Adrenal gland (tissue), 12 donors: Measurements from ENCODE around the gene ATOSA. TPM values are rescaled to one million over a fixed set of nuclear protein-coding genes. Genes with fewer than 3 reads are reported as not detected.

ENCODE experiments used
- DNase-seq, 7 donors: peaks; one replicate each; pipeline ENCODE4 v3.0.0-alpha.2; 2019 to 2020
- H3K27ac ChIP-seq, 5 donors: fragments of 200-600 bp; sonication (generic) in 4 of 5; 1 replicate in 3 of 5; 2 replicates in 2 of 5; pipeline versions ENCODE4 v1.5.1 to v1.8.0; 2016 to 2020; ENCODE audit warnings: mild to moderate bottlenecking in 1 of 5
- H3K27me3 ChIP-seq: fragments of 200-600 bp; 2 replicates; pipeline ENCODE4 v1.8.0; 2021
- H3K36me3 ChIP-seq, 2 donors: fragments of 200-600 bp; replicated peaks in 1 of 2; 1 replicate in 1 of 2; 2 replicates in 1 of 2; pipeline versions ENCODE4 v1.5.1 to v1.8.0; 2018 to 2022
- H3K4me1 ChIP-seq, 2 donors: fragments of 200-600 bp; replicated peaks in 1 of 2; 1 replicate in 1 of 2; 2 replicates in 1 of 2; pipeline versions ENCODE4 v1.5.1 to v1.8.0; 2018 to 2021
- H3K4me3 ChIP-seq, 4 donors: fragments of 200-600 bp; sonication (generic) in 3 of 4; one replicate each; pipeline ENCODE4 v1.5.1; 2016 to 2018
- H3K9me3 ChIP-seq, 3 donors: fragments of 200-600 bp; sonication (generic) in 1 of 3; replicated peaks in 1 of 3; 1 replicate in 2 of 3; 2 replicates in 1 of 3; pipeline versions ENCODE4 v1.5.1 to v1.8.0; 2016 to 2021
- POLR2A ChIP-seq, 2 donors: fragments of 450-650 bp; IDR thresholded peaks; one replicate each; pipeline ENCODE4 v1.6.1; 2017; ENCODE audit warnings: antibody characterized with exemption in 2 of 2, mild to moderate bottlenecking in 2 of 2, moderate library complexity in 1 of 2
- WGBS, 4 donors: extraction: QIAGEN DNeasy Blood & Tissue Kit in 2 of 4; methylation state at CpG; one replicate each; pipeline versions ENCODE4 v1.1.5 to v1.1.7; 2013 to 2017; 5-methylcytosine and 5-hydroxymethylcytosine counted together
- intact Hi-C, 2 donors: fragments of 100-400 bp; cut with DNase I; formaldehyde crosslinking; loops; one replicate each; pipeline versions ENCODE4 v1.14.1 to v1.15.0; 2022 to 2023
- polyA plus RNA-seq, 3 donors: library from polyadenylated mRNA; stranded (reverse); fragments of 200-250 nt in 2 of 3; fragments of 350-450 nt in 1 of 3; fragmentation: Illumina TruSeq in 1 of 3; extraction: RNeasy Lipid Tissue Mini Kit (QIAGEN cat#74804) in 1 of 3; gene quantifications; one replicate each; pipeline ENCODE4 v1.2.3, GENCODE V29; 2013 to 2014
- total RNA-seq, 9 donors: library from RNA; depleted of rRNA in 4 of 9; stranded (reverse); fragments of >200 nt in 4 of 9; fragments of 120-200 nt in 1 of 9; fragmentation: NEBNext Ultra II Directional in 1 of 9; extraction: Animal tissue kit (Norgen Biotek cat#: 25700) in 1 of 9; gene quantifications; one replicate each; pipeline versions ENCODE4 v1.1.0 to v1.2.4, GENCODE V29; 2013 to 2023
- TF ChIP-seq, protein P1 (sequence below), 6 experiments: fragments of 450-650 bp in 4 of 6; fragments of 200-600 bp in 2 of 6; sonication (generic) in 1 of 6; IDR thresholded peaks; 1 replicate in 5 of 6; 2 replicates in 1 of 6; pipeline versions ENCODE4 v1.5.1 to v1.8.0; 2016 to 2021; ENCODE audit warnings: antibody characterized with exemption in 6 of 6, mild to moderate bottlenecking in 2 of 6, moderate library complexity in 1 of 6
- donor health status: healthy with polysubstance abuse.
- donor health status: Bipolar disorder and iron deficiency.
- donor health status: DM: yes; HTN: yes; CAD: no.
- donor health status: DM: no; HTN: no; CAD: no.
- donor health status: DM: no; HTN: no; CAD: no.
- donor health status: DM: yes; HTN: yes; CAD: no.

ATOSA gene
- total and polyA plus RNA-seq, 12 donors = 26.0 to 128 (median 53.8) TPM

- Histone ChIP-seq H3K36me3 (no peaks in the 10 kb centered on the region), H3K4me3 (no peak overlapping the region), H3K9me3 (no peaks in the 10 kb centered on the region), H3K27ac (no peak overlapping the region), H3K4me1 (peaks cover 0 to 12% of the 10 kb centered on the region in 2 donors), H3K27me3 (no peaks in the 10 kb centered on the region)
- intact Hi-C loops = no loop called here
- WGBS, 4 donors = 85 to 93% (median 88%) methylated on average over 2 of the region's 2 CpGs
- TF ChIP-seq, protein P1, sequence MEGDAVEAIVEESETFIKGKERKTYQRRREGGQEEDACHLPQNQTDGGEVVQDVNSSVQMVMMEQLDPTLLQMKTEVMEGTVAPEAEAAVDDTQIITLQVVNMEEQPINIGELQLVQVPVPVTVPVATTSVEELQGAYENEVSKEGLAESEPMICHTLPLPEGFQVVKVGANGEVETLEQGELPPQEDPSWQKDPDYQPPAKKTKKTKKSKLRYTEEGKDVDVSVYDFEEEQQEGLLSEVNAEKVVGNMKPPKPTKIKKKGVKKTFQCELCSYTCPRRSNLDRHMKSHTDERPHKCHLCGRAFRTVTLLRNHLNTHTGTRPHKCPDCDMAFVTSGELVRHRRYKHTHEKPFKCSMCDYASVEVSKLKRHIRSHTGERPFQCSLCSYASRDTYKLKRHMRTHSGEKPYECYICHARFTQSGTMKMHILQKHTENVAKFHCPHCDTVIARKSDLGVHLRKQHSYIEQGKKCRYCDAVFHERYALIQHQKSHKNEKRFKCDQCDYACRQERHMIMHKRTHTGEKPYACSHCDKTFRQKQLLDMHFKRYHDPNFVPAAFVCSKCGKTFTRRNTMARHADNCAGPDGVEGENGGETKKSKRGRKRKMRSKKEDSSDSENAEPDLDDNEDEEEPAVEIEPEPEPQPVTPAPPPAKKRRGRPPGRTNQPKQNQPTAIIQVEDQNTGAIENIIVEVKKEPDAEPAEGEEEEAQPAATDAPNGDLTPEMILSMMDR (IDR thresholded peaks at IDR 0.05) = no peak
- TF ChIP-seq POLR2A (IDR thresholded peaks at IDR 0.05) = no peak
- DNase-seq = no peak
Observed at GRCh38 chr15:52726195-52726594, 47.0 kb upstream of the ATOSA start.

GRCh38 chr15:52718551-52718950 is 39.4 kb upstream of the ATOSA start:
- Histone ChIP-seq H3K27ac (no peak overlapping the region), H3K4me1 (no peaks in the 10 kb centered on the region), H3K36me3 (no peaks in the 10 kb centered on the region), H3K9me3 (no peaks in the 10 kb centered on the region), H3K27me3 (no peaks in the 10 kb centered on the region), H3K4me3 (no peak overlapping the region)
- TF ChIP-seq, protein P1 (IDR thresholded peaks at IDR 0.05) = no peak
- TF ChIP-seq POLR2A (IDR thresholded peaks at IDR 0.05) = no peak
- intact Hi-C loops = no loop called here
- DNase-seq = no peak
- WGBS, 4 donors = 62 to 89% (median 73%) methylated on average over 2 of the region's 2 CpGs

- Histone ChIP-seq H3K9me3 (no peaks in the 10 kb centered on the region), H3K4me1 (no peaks in the 10 kb centered on the region), H3K27ac (no peak overlapping the region), H3K36me3 (no peaks in the 10 kb centered on the region), H3K27me3 (no peaks in the 10 kb centered on the region), H3K4me3 (no peak overlapping the region)
- DNase-seq = no peak
- 89 to 92% (median 90%) methylated on average over 6 of the region's 6 CpGs for WGBS, 4 donors
- intact Hi-C loops = no loop called here
- no peak for TF ChIP-seq POLR2A (IDR thresholded peaks at IDR 0.05)
- TF ChIP-seq, protein P1 (IDR thresholded peaks at IDR 0.05) = no peak
Observed at GRCh38 chr15:52717924-52718323, 38.7 kb upstream of the ATOSA start.

DNA sequence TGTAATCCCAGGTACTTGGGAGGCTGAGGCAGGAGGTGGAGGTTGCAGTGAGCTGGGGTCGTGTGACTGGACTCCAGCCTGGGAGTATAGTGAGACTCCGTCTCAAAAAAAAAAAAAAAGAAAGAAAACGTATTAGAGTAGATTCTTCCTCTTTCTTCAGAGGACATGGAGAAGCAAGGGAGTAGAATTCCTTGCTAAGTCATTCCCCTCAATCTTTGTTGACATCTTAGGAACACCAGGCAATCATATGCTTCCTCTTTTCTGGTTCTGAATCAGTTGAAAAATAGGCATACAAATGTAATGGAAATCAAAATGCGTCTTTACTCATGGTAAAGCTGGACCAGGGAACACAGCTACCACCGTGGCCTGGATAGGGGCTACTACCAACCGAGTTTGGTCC is 38.3 kb upstream of the ATOSA start:
- no peak for DNase-seq
- Histone ChIP-seq H3K4me3 (no peak overlapping the region), H3K4me1 (no peaks in the 10 kb centered on the region), H3K9me3 (no peaks in the 10 kb centered on the region), H3K27ac (no peak overlapping the region), H3K36me3 (no peaks in the 10 kb centered on the region), H3K27me3 (no peaks in the 10 kb centered on the region)
- TF ChIP-seq, protein P1 (IDR thresholded peaks at IDR 0.05) = no peak
- no peak for TF ChIP-seq POLR2A (IDR thresholded peaks at IDR 0.05)
- WGBS, 4 donors = 77 to 87% (median 82%) methylated on average over 6 of the region's 6 CpGs
- intact Hi-C loops = no loop called here
